ENCODE data around the gene PTPRK. TPM values are rescaled to one million over a fixed set of nuclear protein-coding genes. Genes with fewer than 3 reads are reported as not detected.

The PTPRK gene
- total RNA-seq, 1 experiment from 2014 or later: 5.5 TPM

- DNase-seq (ENCODE audit: extremely low read depth, low read depth): no peak
Measured at GRCh38 chr6:128057541-128057940, 462.9 kb downstream of the PTPRK start.

GRCh38 chr6:128053109-128053508 is 467.3 kb downstream of the PTPRK start:
- no peak for DNase-seq (ENCODE audit: extremely low read depth, low read depth)

GRCh38 chr6:128047989-128048388 is 472.4 kb downstream of the PTPRK start:
- no peak for DNase-seq (ENCODE audit: extremely low read depth, low read depth)

- no peak for DNase-seq (ENCODE audit: extremely low read depth, low read depth)
Measured at GRCh38 chr6:128046033-128046432, 474.4 kb downstream of the PTPRK start.

GRCh38 chr6:128039543-128039942 is 480.9 kb downstream of the PTPRK start:
- no peak for DNase-seq (ENCODE audit: extremely low read depth, low read depth)

- DNase-seq (ENCODE audit: extremely low read depth, low read depth): no peak
Measured at GRCh38 chr6:128036808-128037570, 483.4 kb downstream of the PTPRK start.

- DNase-seq (ENCODE audit: extremely low read depth, low read depth): no peak
Measured at GRCh38 chr6:128033156-128033555, 487.2 kb downstream of the PTPRK start.

- DNase-seq (ENCODE audit: extremely low read depth, low read depth): no peak
Measured at GRCh38 chr6:128032042-128032441, 488.4 kb downstream of the PTPRK start.

GRCh38 chr6:128029826-128030225 is 490.6 kb downstream of the PTPRK start:
- no peak for DNase-seq (ENCODE audit: extremely low read depth, low read depth)

- DNase-seq (ENCODE audit: extremely low read depth, low read depth): no peak
Measured at GRCh38 chr6:128028183-128028582, 492.2 kb downstream of the PTPRK start.

GRCh38 chr6:128025478-128025877 is 494.9 kb downstream of the PTPRK start:
- DNase-seq (ENCODE audit: extremely low read depth, low read depth): no peak

GRCh38 chr6:128024969-128025368 is 495.4 kb downstream of the PTPRK start:
- DNase-seq (ENCODE audit: extremely low read depth, low read depth): no peak

- no peak for DNase-seq (ENCODE audit: extremely low read depth, low read depth)
Measured at GRCh38 chr6:128024046-128024445, 496.4 kb downstream of the PTPRK start.

GRCh38 chr6:128018821-128019220 is 501.6 kb downstream of the PTPRK start:
- DNase-seq (ENCODE audit: extremely low read depth, low read depth): no peak

GRCh38 chr6:128017288-128017687 is 503.1 kb downstream of the PTPRK start:
- DNase-seq (ENCODE audit: extremely low read depth, low read depth): no peak

- no peak for DNase-seq (ENCODE audit: extremely low read depth, low read depth)
Measured at GRCh38 chr6:128007658-128008057, 512.7 kb downstream of the PTPRK start.

- DNase-seq (ENCODE audit: extremely low read depth, low read depth): no peak
Measured at GRCh38 chr6:128005009-128005408, 515.4 kb downstream of the PTPRK start.

GRCh38 chr6:128000363-128000762 is 520.0 kb downstream of the PTPRK start:
- DNase-seq (ENCODE audit: extremely low read depth, low read depth): no peak

GRCh38 chr6:127998985-127999384 is 521.4 kb downstream of the PTPRK start:
- no peak for DNase-seq (ENCODE audit: extremely low read depth, low read depth)

GRCh38 chr6:127997496-127998164 is 522.8 kb downstream of the PTPRK start:
- no peak for DNase-seq (ENCODE audit: extremely low read depth, low read depth)

GRCh38 chr6:127996925-127997324 is 523.5 kb downstream of the PTPRK start:
- no peak for DNase-seq (ENCODE audit: extremely low read depth, low read depth)

GRCh38 chr6:127992144-127992543 is 528.3 kb downstream of the PTPRK start:
- DNase-seq (ENCODE audit: extremely low read depth, low read depth): no peak

Measured in NCI-H460 (cell line).